H1 (cell line): ENCODE data around the gene CBX2. TPM values are rescaled to one million over a fixed set of nuclear protein-coding genes. Genes with fewer than 3 reads are reported as not detected.

Experiments used
- CTCF ChIA-PET: fragments of 300-600 bp; sonication (Branson Sonifier 250); formaldehyde crosslinking; loops from one replicate; lab custom pipeline; 2021; ENCODE audit not compliant: partially characterized antibody; lab: Charles Lee
- POLR2A ChIA-PET: fragments of 300-600 bp; sonication (Branson Sonifier 250); formaldehyde crosslinking; loops from one replicate; lab custom pipeline; 2021; ENCODE audit warnings: inconsistent platforms; ENCODE audit not compliant: partially characterized antibody; lab: Charles Lee
- DNase-seq, 2 experiments: peaks; one replicate each; pipeline versions ENCODE4 v3.0.0 to v3.0.0-alpha.2; 2010 to 2022; ENCODE audit warnings: low spot score in 2 of 2, low read depth in 1 of 2, mixed read lengths in 1 of 2
- FAIRE-seq: peaks from 2 replicates; lab custom pipeline; 2011; peaks lifted over from hg19 to GRCh38; lab: Jason Lieb, UNC
- H2AFZ ChIP-seq: 2 replicates; pipeline ENCODE4 v1.8.1; 2012; ENCODE audit warnings: low read length, inconsistent platforms
- H2AK5ac ChIP-seq: 2 replicates; pipeline ENCODE4 v1.6.1; 2013; ENCODE audit warnings: low read depth, low read length
- H2BK120ac ChIP-seq: replicated peaks from 2 replicates; pipeline ENCODE3; 2013; ENCODE audit warnings: low read depth, low read length, inconsistent platforms
- H2BK12ac ChIP-seq: 2 replicates; pipeline ENCODE4 v1.6.1; 2013; ENCODE audit warnings: low read depth, low read length
- H2BK15ac ChIP-seq: 2 replicates; pipeline ENCODE4 v1.6.1; 2013; ENCODE audit warnings: low read length
- H2BK20ac ChIP-seq: 2 replicates; pipeline ENCODE4 v1.6.1; 2013; ENCODE audit warnings: low read length
- H2BK5ac ChIP-seq: 2 replicates; pipeline ENCODE4 v1.6.1; 2013; ENCODE audit warnings: low read depth, low read length
- H3K14ac ChIP-seq: 2 replicates; pipeline ENCODE4 v1.6.1; 2013; ENCODE audit warnings: inconsistent platforms; ENCODE audit not compliant: insufficient read length
- H3K18ac ChIP-seq: 2 replicates; pipeline ENCODE4 v1.6.1; 2013; ENCODE audit warnings: low read length; ENCODE audit errors: extremely low read depth
- H3K23ac ChIP-seq: 2 replicates; pipeline ENCODE4 v1.6.1; 2013; ENCODE audit warnings: inconsistent platforms; ENCODE audit not compliant: insufficient read length
- H3K23me2 ChIP-seq: 2 replicates; pipeline ENCODE4 v1.6.1; 2013; ENCODE audit warnings: low read depth, low read length
- H3K27ac ChIP-seq: 2 replicates; pipeline ENCODE4 v1.6.1; 2011; ENCODE audit warnings: low read depth, low read length, inconsistent platforms
- H3K27me3 ChIP-seq, 4 experiments: replicated peaks in 1 of 4; 1 replicate in 1 of 4; 2 replicates in 3 of 4; pipeline versions ENCODE4 v1.6.1 to v1.8.1; 2011 to 2013; ENCODE audit warnings: low read length in 3 of 4, mild to moderate bottlenecking in 3 of 4, inconsistent platforms in 2 of 4, mixed read lengths in 2 of 4, moderate library complexity in 1 of 4; ENCODE audit not compliant: control insufficient read depth in 3 of 4, insufficient read depth in 3 of 4; ENCODE audit errors: extremely low read depth in 1 of 4
- H3K36me3 ChIP-seq, 4 experiments: 2 replicates each; pipeline versions ENCODE4 v1.6.1 to v1.8.1; 2011 to 2013; ENCODE audit warnings: mild to moderate bottlenecking in 4 of 4, low read length in 3 of 4, moderate library complexity in 2 of 4, control low read depth in 1 of 4, inconsistent platforms in 1 of 4; ENCODE audit not compliant: insufficient read depth in 4 of 4, control insufficient read depth in 2 of 4
- H3K4ac ChIP-seq: replicated peaks from 2 replicates; pipeline ENCODE3; 2013; ENCODE audit warnings: low read length, low read depth, mixed read lengths, inconsistent platforms; ENCODE audit not compliant: insufficient read length
- H3K4me1 ChIP-seq, 4 experiments: replicated peaks in 1 of 4; 1 replicate in 1 of 4; 2 replicates in 3 of 4; pipeline versions ENCODE4 v1.6.1 to v1.8.1; 2011 to 2013; ENCODE audit warnings: low read length in 3 of 4, inconsistent platforms in 2 of 4, mixed read lengths in 1 of 4; ENCODE audit not compliant: insufficient read depth in 4 of 4, control insufficient read depth in 3 of 4
- H3K4me2 ChIP-seq, 2 experiments: 2 replicates each; pipeline versions ENCODE4 v1.6.1 to v1.8.1; 2011 to 2013; ENCODE audit warnings: low read depth in 2 of 2, low read length in 2 of 2, control low read depth in 1 of 2, inconsistent platforms in 1 of 2, mild to moderate bottlenecking in 1 of 2; ENCODE audit not compliant: insufficient read depth in 1 of 2
- H3K4me3 ChIP-seq, 4 experiments: fragments of 200-600, 300-600 bp in 1 of 4; sonication (generic), shearing (Covaris generic), sonication (Bioruptor Twin) in 1 of 4; 2 replicates each; pipeline versions ENCODE4 v1.5.1 to v1.8.1; 2011 to 2016; ENCODE audit warnings: low read length in 4 of 4, low read depth in 3 of 4, control low read depth in 2 of 4, inconsistent platforms in 2 of 4, mild to moderate bottlenecking in 2 of 4, mixed read lengths in 1 of 4, moderate library complexity in 1 of 4; ENCODE audit not compliant: insufficient read depth in 2 of 4; ENCODE audit errors: extremely low read depth in 1 of 4
- H3K56ac ChIP-seq: replicated peaks from 2 replicates; pipeline ENCODE3; 2013; ENCODE audit warnings: low read depth, mild to moderate bottlenecking, mixed read lengths, low read length, inconsistent platforms; ENCODE audit not compliant: insufficient read length
- H3K79me1 ChIP-seq: 2 replicates; pipeline ENCODE4 v1.6.1; 2013; ENCODE audit warnings: low read depth, low read length, control low read depth
- H3K79me2 ChIP-seq, 2 experiments: 2 replicates each; pipeline versions ENCODE4 v1.6.1 to v1.8.1; 2012 to 2013; ENCODE audit warnings: low read length in 2 of 2, mild to moderate bottlenecking in 2 of 2, inconsistent platforms in 1 of 2; ENCODE audit not compliant: insufficient read depth in 2 of 2, control insufficient read depth in 1 of 2
- H3K9ac ChIP-seq, 4 experiments: replicated peaks in 1 of 4; 1 replicate in 1 of 4; 2 replicates in 3 of 4; pipeline versions ENCODE4 v1.6.1 to v1.8.1; 2011 to 2013; ENCODE audit warnings: low read depth in 3 of 4, low read length in 3 of 4, control low read depth in 2 of 4, mild to moderate bottlenecking in 2 of 4, moderate library complexity in 2 of 4, inconsistent platforms in 1 of 4; ENCODE audit errors: extremely low read depth in 1 of 4
- H3K9me3 ChIP-seq, 2 experiments: 2 replicates each; pipeline versions ENCODE4 v1.6.1 to v1.8.1; 2012 to 2013; ENCODE audit warnings: mild to moderate bottlenecking in 2 of 2, moderate library complexity in 2 of 2, control low read depth in 1 of 2, inconsistent platforms in 1 of 2, low read depth in 1 of 2, low read length in 1 of 2, mixed read lengths in 1 of 2; ENCODE audit not compliant: insufficient read depth in 2 of 2
- H4K20me1 ChIP-seq, 2 experiments: replicated peaks in 1 of 2; 2 replicates each; pipeline versions ENCODE3 to v1.8.1; 2011 to 2013; ENCODE audit warnings: inconsistent platforms in 2 of 2, low read length in 2 of 2, mild to moderate bottlenecking in 1 of 2; ENCODE audit not compliant: insufficient read depth in 2 of 2, control insufficient read depth in 1 of 2
- H4K5ac ChIP-seq: 2 replicates; pipeline ENCODE4 v1.6.1; 2013; ENCODE audit warnings: low read length, low read depth, mixed read lengths, inconsistent platforms; ENCODE audit not compliant: insufficient read length
- H4K8ac ChIP-seq: 2 replicates; pipeline ENCODE4 v1.8.0; 2013; ENCODE audit warnings: mild to moderate bottlenecking, moderate library complexity, low read length, inconsistent platforms; ENCODE audit not compliant: insufficient read depth; ENCODE audit errors: extremely low read depth
- H4K91ac ChIP-seq: replicated peaks from 2 replicates; pipeline ENCODE3; 2013; ENCODE audit warnings: low read length, mixed read lengths, inconsistent platforms; ENCODE audit not compliant: insufficient read length
- CHD2 ChIP-seq: IDR thresholded peaks from 2 replicates; pipeline ENCODE4 v1.6.1; 2012; ENCODE audit warnings: low read length, improper control_type of control experiment
- EP300 ChIP-seq, 2 experiments: IDR thresholded peaks; 1 replicate in 1 of 2; 2 replicates in 1 of 2; pipeline ENCODE4 v1.6.1; 2011 to 2012; ENCODE audit warnings: low read depth in 2 of 2, low read length in 2 of 2, mild to moderate bottlenecking in 2 of 2, borderline replicate concordance in 1 of 2, inconsistent platforms in 1 of 2, moderate library complexity in 1 of 2
- GTF2F1 ChIP-seq: IDR thresholded peaks from 2 replicates; pipeline ENCODE4 v1.6.1; 2012; ENCODE audit warnings: low read depth, low read length, improper control_type of control experiment, borderline replicate concordance
- JUND ChIP-seq: IDR thresholded peaks from 2 replicates; pipeline ENCODE4 v1.6.1; 2011; ENCODE audit warnings: mild to moderate bottlenecking, improper control_type of control experiment, low read length
- KDM1A ChIP-seq: fragments of 200-600, 300-600 bp; sonication (generic); IDR thresholded peaks from 2 replicates; pipeline ENCODE4 v1.7.1; 2016; ENCODE audit warnings: mild to moderate bottlenecking, low read length, borderline replicate concordance
- MAFK ChIP-seq: IDR thresholded peaks from 2 replicates; pipeline ENCODE4 v1.6.1; 2012; ENCODE audit warnings: low read depth, mild to moderate bottlenecking, improper control_type of control experiment, low read length
- NRF1 ChIP-seq: IDR thresholded peaks from 2 replicates; pipeline ENCODE4 v1.6.1; 2011; ENCODE audit warnings: mild to moderate bottlenecking, low read depth, low read length, improper control_type of control experiment
- POLR2AphosphoS5 ChIP-seq: IDR thresholded peaks from 2 replicates; pipeline ENCODE4 v1.6.1; 2011; ENCODE audit warnings: low read depth, low read length
- POU5F1 ChIP-seq: IDR thresholded peaks from 2 replicates; pipeline ENCODE4 v1.6.1; 2011; ENCODE audit warnings: low read depth, mild to moderate bottlenecking, low read length, moderate library complexity
- RAD21 ChIP-seq, 2 experiments: IDR thresholded peaks in 1 of 2; conservative IDR thresholded peaks in 1 of 2; 2 replicates each; pipeline ENCODE4 v1.6.1; 2011; ENCODE audit warnings: low read depth in 2 of 2, low read length in 2 of 2, improper control_type of control experiment in 1 of 2, inconsistent platforms in 1 of 2, mild to moderate bottlenecking in 1 of 2, moderate library complexity in 1 of 2
- RNF2 ChIP-seq: fragments of 200-900, 300-1000 bp; sonication (generic); IDR thresholded peaks from 2 replicates; pipeline ENCODE4 v1.7.1; 2016; ENCODE audit warnings: borderline replicate concordance, low read depth, mild to moderate bottlenecking, antibody characterized with exemption, low read length; ENCODE audit not compliant: poor library complexity, severe bottlenecking; ENCODE audit errors: missing control alignments
- TAF7 ChIP-seq: optimal IDR thresholded peaks from 2 replicates; pipeline ENCODE3; 2011; ENCODE audit warnings: low read depth, mild to moderate bottlenecking, inconsistent platforms, low read length, moderate library complexity, borderline replicate concordance
- TCF12 ChIP-seq: IDR thresholded peaks from 2 replicates; pipeline ENCODE4 v1.6.1; 2011; ENCODE audit warnings: low read depth, mild to moderate bottlenecking, low read length
- WGBS, 2 experiments: shearing (Covaris generic) in 1 of 2; methylation state at CpG; one replicate each; pipeline versions ENCODE4 v1.1.6 to v1.1.7; 2013 to 2015; ENCODE audit warnings: low lambda C conversion rate in 2 of 2, mixed read lengths in 2 of 2, inconsistent platforms in 1 of 2, low coverage in 1 of 2, missing lambda C conversion rate in 1 of 2; ENCODE audit not compliant: insufficient replicate concordance in 2 of 2, insufficient coverage in 1 of 2, insufficient read length in 1 of 2; ENCODE audit errors: extremely low coverage in 1 of 2, missing lambda C conversion rate in 1 of 2; 5-methylcytosine and 5-hydroxymethylcytosine counted together
- polyA plus RNA-seq, 7 experiments: library from polyadenylated mRNA; depleted of rRNA in 3 of 7; stranded (reverse) in 5 of 7; unstranded in 2 of 7; fragments of >200 nt in 5 of 7; fragments of 200-250 nt in 2 of 7; gene quantifications; 1 replicate in 5 of 7; 2 replicates in 1 of 7; 4 replicates in 1 of 7; pipeline versions ENCODE4 v1.2.1 to v1.2.3, GENCODE V29; 2011 to 2013; ENCODE audit warnings: missing spikeins in 2 of 7, mixed read lengths in 2 of 7
- total RNA-seq: library from RNA; stranded (reverse); fragmentation: NEBNext Ultra II Directional; extraction: Animal tissue kit (Norgen Biotek cat#: 25700); gene quantifications from 2 replicates; pipeline ENCODE4 v1.2.1, GENCODE V29; 2021
- TF ChIP-seq, protein P1 (sequence below): IDR thresholded peaks from 2 replicates; pipeline ENCODE4 v1.6.1; 2012; ENCODE audit warnings: inconsistent platforms

Gene CBX2
- total and polyA plus RNA-seq, 2 of the 8 experiments (the other 6 are each of a cell fraction or from before 2014, with no cell fraction given), result 64.3 to 83.9 TPM

DNA sequence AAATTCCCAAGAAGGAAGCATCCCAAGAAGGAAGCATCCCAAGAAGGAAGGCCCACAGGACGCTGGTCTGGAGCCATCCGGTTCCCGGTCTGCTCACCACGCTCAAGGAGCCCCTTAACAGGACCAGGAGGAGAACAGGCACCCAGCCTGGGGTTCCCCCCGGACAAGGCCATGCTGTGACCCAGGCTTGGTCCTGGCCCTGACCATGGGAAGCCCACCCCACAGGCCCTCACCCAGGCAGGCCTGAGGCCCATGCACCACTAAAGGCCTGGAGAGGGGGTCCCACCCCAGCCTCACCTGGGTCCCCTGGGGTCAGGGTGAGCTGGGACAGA is 47.5 kb upstream of the CBX2 start:
- no peak overlapping the region for H3K9ac ChIP-seq
- no peaks in the 10 kb centered on the region for H3K9me3 ChIP-seq
- peaks cover 0 to 6% (median 0%) of the 10 kb centered on the region in 4 experiments; a peak in 2 of 7 replicates for H3K4me1 ChIP-seq
- no peak overlapping the region for H3K56ac ChIP-seq
- H4K5ac ChIP-seq, result no peak overlapping the region
- H2BK120ac ChIP-seq, result no peak overlapping the region
- no peak overlapping the region for H2BK12ac ChIP-seq
- H3K27ac ChIP-seq, result no peak overlapping the region
- no peak overlapping the region for H3K4me3 ChIP-seq
- H3K4me2 ChIP-seq, result no peak overlapping the region
- H3K79me1 ChIP-seq, result no peaks in the 10 kb centered on the region
- POLR2A ChIA-PET, result interaction anchor here (0.6 to 1.0 kb wide), 2 partner anchors 11 to 60 kb away, joined by 3 read pairs; no protein-coding TSS in a partner anchor
- no peak overlapping the region for H4K8ac ChIP-seq
- no peak overlapping the region for H3K23ac ChIP-seq
- H2BK20ac ChIP-seq, result no peak overlapping the region
- no peak overlapping the region for H3K18ac ChIP-seq
- H3K79me2 ChIP-seq, result no peaks in the 10 kb centered on the region
- no peaks in the 10 kb centered on the region for H4K20me1 ChIP-seq
- H2BK15ac ChIP-seq, result no peak overlapping the region
- no peak for DNase-seq
- H3K14ac ChIP-seq, result no peak overlapping the region
- no peak for FAIRE-seq
- H3K36me3 ChIP-seq, result no peaks in the 10 kb centered on the region
- no peak overlapping the region for H2BK5ac ChIP-seq
- H3K27me3 ChIP-seq, result no peaks in the 10 kb centered on the region
- WGBS, 2 experiments, result 98% methylated on average over 5 of the region's 5 CpGs; no CpG with 5 or more reads in 1 of the 2 experiments
- H2AK5ac ChIP-seq, result no peak overlapping the region
- H3K23me2 ChIP-seq, result no peaks in the 10 kb centered on the region
- no peak overlapping the region for H2AFZ ChIP-seq
- no peak overlapping the region for H3K4ac ChIP-seq
- CTCF ChIA-PET, result no interaction called here
- H4K91ac ChIP-seq, result no peak overlapping the region
- no peak for TF ChIP-seq GTF2F1
- no peak for TF ChIP-seq NRF1
- TF ChIP-seq POLR2AphosphoS5, result no peak
- TF ChIP-seq JUND, result no peak
- no peak for TF ChIP-seq KDM1A
- no peak for TF ChIP-seq RAD21 (IDR thresholded peaks at IDR 0.05 in 1 of 2, conservative IDR thresholded peaks at IDR 0.05 in 1 of 2; ENCODE audit: low read depth in 2 of 2, low read length in 2 of 2)
- TF ChIP-seq CHD2, result no peak
- TF ChIP-seq TCF12, result no peak
- no peak for TF ChIP-seq TAF7
- TF ChIP-seq MAFK, result no peak
- TF ChIP-seq POU5F1, result no peak
- TF ChIP-seq RNF2, result no peak
- TF ChIP-seq, protein P1, sequence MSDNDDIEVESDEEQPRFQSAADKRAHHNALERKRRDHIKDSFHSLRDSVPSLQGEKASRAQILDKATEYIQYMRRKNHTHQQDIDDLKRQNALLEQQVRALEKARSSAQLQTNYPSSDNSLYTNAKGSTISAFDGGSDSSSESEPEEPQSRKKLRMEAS, result no peak
- no peak for TF ChIP-seq EP300 (IDR thresholded peaks at IDR 0.05; ENCODE audit: borderline replicate concordance in 1 of 2, low read depth in 2 of 2, low read length in 2 of 2)
